Thyroid gland (tissue), 4 donors: Measurements from ENCODE around the gene ST6GALNAC2. TPM values are rescaled to one million over a fixed set of nuclear protein-coding genes. Genes with fewer than 3 reads are reported as not detected.
"Not testable (repeated sequence)": the region's sequence is repeated elsewhere in the genome, so short reads cannot be mapped to it uniquely, and the experiment has no call there.

ENCODE experiments used
- DNase-seq, 2 donors: peaks; one replicate each; pipeline ENCODE4 v3.0.0-alpha.2; 2019
- H3K27ac ChIP-seq, 3 donors: fragments of 200-600 bp; sonication (generic); 1 replicate in 2 of 3; 2 replicates in 1 of 3; pipeline ENCODE4 v1.5.1; 2016 to 2019; ENCODE audit warnings: mild to moderate bottlenecking in 1 of 3, moderate library complexity in 1 of 3
- H3K27me3 ChIP-seq: fragments of 200-600 bp; sonication (generic); one replicate; pipeline ENCODE4 v1.5.1; 2019
- H3K36me3 ChIP-seq, 2 donors: fragments of 200-600 bp; sonication (generic); one replicate each; pipeline ENCODE4 v1.5.1; 2016 to 2019
- H3K4me1 ChIP-seq, 2 donors: fragments of 200-600 bp; sonication (generic); one replicate each; pipeline ENCODE4 v1.5.1; 2017 to 2019
- H3K4me3 ChIP-seq, 3 donors: fragments of 200-600 bp; sonication (generic); replicated peaks in 1 of 3; 1 replicate in 2 of 3; 2 replicates in 1 of 3; pipeline ENCODE4 v1.5.1; 2016; ENCODE audit warnings: mild to moderate bottlenecking in 1 of 3
- H3K9me3 ChIP-seq: fragments of 200-600 bp; sonication (generic); one replicate; pipeline ENCODE4 v1.5.1; 2017
- POLR2A ChIP-seq, 2 donors: fragments of 450-650 bp; IDR thresholded peaks; one replicate each; pipeline ENCODE4 v1.6.1; 2017; ENCODE audit warnings: antibody characterized with exemption in 2 of 2, mild to moderate bottlenecking in 2 of 2, moderate library complexity in 1 of 2
- WGBS, 2 donors: methylation state at CpG; one replicate each; pipeline ENCODE4 v1.1.5; 2017; 5-methylcytosine and 5-hydroxymethylcytosine counted together
- intact Hi-C: fragments of 100-400 bp; cut with DNase I; formaldehyde crosslinking; loops from one replicate; pipeline ENCODE4 v1.15.1; 2023
- total RNA-seq, 4 donors: library from RNA; depleted of rRNA; stranded (reverse); fragments of >200 nt; gene quantifications; one replicate each; pipeline ENCODE4 v1.2.3, GENCODE V29; 2016
- TF ChIP-seq, protein P1 (sequence below), 6 experiments: fragments of 200-600 bp in 3 of 6; fragments of 450-650 bp in 3 of 6; sonication (generic) in 3 of 6; IDR thresholded peaks; one replicate each; pipeline ENCODE4 v1.5.1; 2016 to 2019; ENCODE audit warnings: antibody characterized with exemption in 6 of 6, mild to moderate bottlenecking in 2 of 6, inconsistent platforms in 1 of 6, moderate library complexity in 1 of 6

ST6GALNAC2 gene
- total RNA-seq, 4 donors from 2014 or later = 32.7 to 65.4 (median 42.6) TPM

DNA sequence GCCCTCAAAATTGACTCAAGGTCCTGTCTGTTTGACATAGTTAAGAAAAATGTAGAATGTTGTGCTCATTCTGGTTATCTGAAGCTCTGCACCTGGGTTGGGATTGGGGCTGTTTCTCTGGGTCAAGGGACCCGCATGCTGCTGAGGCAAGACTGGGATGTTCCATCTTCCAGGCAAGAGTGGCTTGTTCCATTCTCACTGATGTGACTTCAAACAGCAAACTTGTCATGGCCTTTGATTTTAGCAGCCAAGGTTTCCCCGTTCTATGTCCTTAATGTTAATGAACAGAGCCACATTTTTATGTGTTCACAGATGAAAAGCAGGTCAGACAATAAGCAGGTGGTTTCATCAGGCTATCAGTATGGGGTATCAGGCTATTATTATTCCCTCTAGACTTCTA is 32.2 kb upstream of the ST6GALNAC2 start:
- no peak for DNase-seq
- WGBS, 2 donors = 88 to 93% methylated on average over 2 of the region's 2 CpGs

DNA sequence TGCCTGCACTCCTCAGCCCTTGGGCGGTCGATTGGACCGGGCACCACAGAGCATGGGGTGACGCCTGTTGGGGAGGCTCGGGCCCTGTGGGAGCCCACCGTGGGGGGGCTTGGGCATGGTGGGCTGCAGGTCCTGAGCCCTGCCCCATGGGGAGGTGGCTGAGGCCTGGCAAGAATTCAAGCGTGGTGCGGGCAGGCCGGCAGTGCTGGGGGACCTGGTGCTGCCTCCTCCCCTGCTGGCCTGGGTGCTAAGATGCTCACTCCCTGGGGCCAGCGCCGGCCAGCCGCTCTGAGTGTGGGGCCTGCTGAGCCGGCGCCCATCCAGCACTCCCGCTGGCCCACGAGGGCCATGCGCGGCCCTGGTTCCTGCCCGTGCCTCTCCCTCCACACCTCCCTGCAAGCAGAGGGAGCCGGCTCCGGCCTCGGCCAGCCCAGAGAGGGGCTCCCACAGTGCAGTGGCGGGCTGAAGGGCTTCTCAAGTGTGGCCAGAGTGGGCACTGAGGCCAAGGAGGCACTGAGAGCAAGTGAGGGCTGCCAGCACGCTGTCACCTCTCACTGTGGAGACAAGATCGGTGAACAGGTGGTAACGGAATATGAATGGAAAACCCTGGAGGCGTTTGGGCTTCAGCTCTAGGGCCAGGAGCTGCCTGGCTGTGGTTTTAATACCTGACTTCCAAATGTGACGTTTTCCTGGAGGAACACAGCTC is 29.4 kb upstream of the ST6GALNAC2 start:
- no peaks in the 10 kb centered on the region for H3K4me1 ChIP-seq
- H3K36me3 ChIP-seq = no peaks in the 10 kb centered on the region
- intact Hi-C loops = no loop called here
- no peak overlapping the region for H3K4me3 ChIP-seq
- no peak overlapping the region for H3K27ac ChIP-seq
- no peaks in the 10 kb centered on the region for H3K9me3 ChIP-seq
- no peak for TF ChIP-seq POLR2A (IDR thresholded peaks at IDR 0.05)
- TF ChIP-seq, protein P1, sequence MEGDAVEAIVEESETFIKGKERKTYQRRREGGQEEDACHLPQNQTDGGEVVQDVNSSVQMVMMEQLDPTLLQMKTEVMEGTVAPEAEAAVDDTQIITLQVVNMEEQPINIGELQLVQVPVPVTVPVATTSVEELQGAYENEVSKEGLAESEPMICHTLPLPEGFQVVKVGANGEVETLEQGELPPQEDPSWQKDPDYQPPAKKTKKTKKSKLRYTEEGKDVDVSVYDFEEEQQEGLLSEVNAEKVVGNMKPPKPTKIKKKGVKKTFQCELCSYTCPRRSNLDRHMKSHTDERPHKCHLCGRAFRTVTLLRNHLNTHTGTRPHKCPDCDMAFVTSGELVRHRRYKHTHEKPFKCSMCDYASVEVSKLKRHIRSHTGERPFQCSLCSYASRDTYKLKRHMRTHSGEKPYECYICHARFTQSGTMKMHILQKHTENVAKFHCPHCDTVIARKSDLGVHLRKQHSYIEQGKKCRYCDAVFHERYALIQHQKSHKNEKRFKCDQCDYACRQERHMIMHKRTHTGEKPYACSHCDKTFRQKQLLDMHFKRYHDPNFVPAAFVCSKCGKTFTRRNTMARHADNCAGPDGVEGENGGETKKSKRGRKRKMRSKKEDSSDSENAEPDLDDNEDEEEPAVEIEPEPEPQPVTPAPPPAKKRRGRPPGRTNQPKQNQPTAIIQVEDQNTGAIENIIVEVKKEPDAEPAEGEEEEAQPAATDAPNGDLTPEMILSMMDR (IDR thresholded peaks at IDR 0.05) = no peak
- no peaks in the 10 kb centered on the region for H3K27me3 ChIP-seq
- WGBS, 2 donors = 91 to 95% methylated on average over 6 to 9 of the region's 28 CpGs
- DNase-seq = no peak

More for the DNA sequence above, 32.2 kb upstream of the ST6GALNAC2 start:
- intact Hi-C loops = no loop called here
- Histone ChIP-seq H3K27ac (no peak overlapping the region), H3K9me3 (no peaks in the 10 kb centered on the region), H3K4me3 (no peak overlapping the region), H3K36me3 (no peaks in the 10 kb centered on the region), H3K4me1 (no peaks in the 10 kb centered on the region), H3K27me3 (no peaks in the 10 kb centered on the region)
- TF ChIP-seq, protein P1 (IDR thresholded peaks at IDR 0.05) = no peak
- TF ChIP-seq POLR2A (IDR thresholded peaks at IDR 0.05) = no peak

DNA sequence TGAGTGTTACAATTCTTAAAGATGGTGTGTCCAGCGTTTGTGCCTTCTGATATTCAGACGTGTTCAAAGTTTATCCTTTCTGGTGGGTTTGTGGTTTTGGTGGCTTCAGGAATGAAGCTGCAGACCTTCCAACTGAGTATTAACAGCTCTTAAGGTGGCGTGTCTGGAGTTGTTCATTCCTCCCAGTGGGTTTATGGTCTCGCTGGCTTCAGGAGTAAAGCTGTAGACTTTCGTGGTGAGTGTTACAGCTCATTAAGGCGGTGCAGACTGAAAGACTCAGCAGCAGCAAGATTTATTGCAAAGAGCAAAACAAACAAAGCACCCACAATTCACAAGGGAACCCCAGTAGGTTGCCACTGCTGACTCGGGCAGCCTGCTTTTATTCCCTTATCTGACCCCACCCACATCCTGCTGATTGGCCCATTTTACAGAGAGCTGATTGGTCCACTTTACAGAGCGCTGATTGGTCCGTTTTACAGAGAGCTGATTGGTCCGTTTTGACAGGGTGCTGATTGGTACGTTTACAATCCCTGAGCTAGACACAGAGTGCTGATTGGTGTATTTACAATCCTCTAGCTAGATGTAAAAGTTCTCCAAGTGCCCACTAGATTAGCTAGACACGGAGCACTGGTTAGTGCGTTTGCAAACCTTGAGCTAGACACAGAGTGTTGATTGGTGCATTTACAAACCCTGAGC is 28.6 kb upstream of the ST6GALNAC2 start:
- H3K27ac ChIP-seq, intact Hi-C loops, H3K4me1 ChIP-seq, H3K27me3 ChIP-seq, DNase-seq, H3K4me3 ChIP-seq, H3K9me3 ChIP-seq, H3K36me3 ChIP-seq: not testable (repeated sequence)
- WGBS, 2 donors = 82% methylated on average over 13 of the region's 13 CpGs

DNA sequence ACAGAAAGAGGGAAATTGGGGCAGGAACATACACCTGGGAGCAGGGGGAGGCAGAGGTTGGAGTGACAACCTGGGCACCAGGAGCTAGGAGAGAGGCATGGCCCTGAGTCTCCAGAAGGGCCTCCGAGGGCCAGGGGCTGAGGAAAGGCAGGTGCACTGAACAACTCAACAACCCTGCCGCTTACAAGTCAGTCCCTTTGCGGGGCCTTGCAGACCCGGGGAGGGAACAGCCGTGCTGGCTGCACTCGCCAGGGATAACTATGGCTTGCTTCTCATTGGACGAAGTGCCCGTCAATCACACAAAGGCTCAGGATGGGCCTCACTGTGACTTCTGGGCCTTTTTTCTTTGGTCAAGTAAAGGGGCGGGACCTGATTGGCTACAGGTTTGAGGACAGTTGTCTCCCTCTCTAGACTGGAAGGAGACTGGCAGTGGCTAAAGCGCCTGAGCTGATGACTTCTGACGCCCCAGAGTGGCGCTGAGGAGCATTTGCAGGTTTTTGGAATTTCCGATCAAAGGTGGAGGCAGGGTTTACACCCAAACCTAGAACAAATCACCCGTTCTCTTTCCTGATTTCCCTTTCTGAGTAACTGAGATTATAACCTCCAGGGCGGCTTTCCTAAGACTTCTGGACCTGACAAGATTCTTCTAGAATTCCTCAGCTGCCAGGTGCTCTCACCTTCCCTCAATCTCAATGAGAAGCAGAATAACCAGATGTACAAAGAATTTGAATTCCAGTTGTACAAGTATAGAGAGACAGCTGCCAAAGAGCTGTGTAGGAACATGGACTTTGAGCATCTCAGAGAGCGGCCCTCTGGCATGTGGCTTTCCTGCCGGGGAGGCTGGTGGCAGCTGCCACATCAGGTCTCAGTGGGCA is 27.6 kb upstream of the ST6GALNAC2 start:
- no peaks in the 10 kb centered on the region for H3K9me3 ChIP-seq
- 72 to 78% methylated on average over 16 to 17 of the region's 17 CpGs for WGBS, 2 donors
- peak; percentile 11 to 67 for DNase-seq
- H3K27me3 ChIP-seq = no peaks in the 10 kb centered on the region
- H3K4me3 ChIP-seq = no peak overlapping the region
- no peak overlapping the region for H3K27ac ChIP-seq
- no peaks in the 10 kb centered on the region for H3K4me1 ChIP-seq
- no peak for TF ChIP-seq POLR2A (IDR thresholded peaks at IDR 0.05)
- TF ChIP-seq, protein P1 (IDR thresholded peaks at IDR 0.05) = peak in 2 of 6 experiments; percentile 7 to 10
- no peaks in the 10 kb centered on the region for H3K36me3 ChIP-seq
- intact Hi-C loops = no loop called here

DNA sequence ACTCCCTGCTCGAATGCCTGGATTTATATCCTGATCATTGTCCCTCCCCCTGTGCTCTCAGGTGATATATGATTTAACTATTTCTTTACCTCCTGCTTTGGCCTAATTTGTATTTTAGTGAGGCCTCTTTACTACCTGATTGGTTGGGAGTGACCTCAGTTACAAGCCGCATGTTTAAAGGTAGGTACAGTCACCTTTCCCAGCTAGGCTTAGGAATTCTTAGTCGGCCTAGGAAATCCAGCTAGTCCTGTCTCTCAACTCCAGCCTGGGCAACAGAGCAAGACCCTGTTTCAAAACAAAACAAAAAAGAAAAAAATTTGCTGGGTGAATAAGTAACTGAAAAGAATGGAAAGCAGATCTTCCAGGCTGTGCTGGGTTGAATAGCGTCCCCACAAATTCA is 26.8 kb upstream of the ST6GALNAC2 start:
- no peaks in the 10 kb centered on the region for H3K9me3 ChIP-seq
- intact Hi-C loops = no loop called here
- H3K4me3 ChIP-seq = no peak overlapping the region
- H3K4me1 ChIP-seq = no peaks in the 10 kb centered on the region
- H3K27me3 ChIP-seq = no peaks in the 10 kb centered on the region
- H3K36me3 ChIP-seq = no peaks in the 10 kb centered on the region
- WGBS, 2 donors = 75 to 77% methylated on average over 4 of the region's 4 CpGs
- no peak overlapping the region for H3K27ac ChIP-seq
- DNase-seq = no peak
- TF ChIP-seq, protein P1 (IDR thresholded peaks at IDR 0.05) = no peak
